ENCODE results near the gene DDX4.

GRCh38 chr5:55847837-55848236 is 110.0 kb downstream of the DDX4 start:
- TF ChIP-seq SUZ12 (IDR thresholded peaks at IDR 0.05; ENCODE audit: extremely low read depth, insufficient read depth, insufficient read length) (no peak), ZNF274 (IDR thresholded peaks at IDR 0.05; ENCODE audit: low read depth, low read length) (no peak), YY1 (IDR thresholded peaks at IDR 0.05; ENCODE audit: insufficient read depth, insufficient read length) (no peak)

All from NT2/D1 (cell line).